ENCODE data around the gene ST8SIA5. TPM values are rescaled to one million over a fixed set of nuclear protein-coding genes. Genes with fewer than 3 reads are reported as not detected.

The ST8SIA5 gene
- total and polyA plus RNA-seq, 10 of the 15 experiments (the other 5 are each of a cell fraction or from before 2014, with no cell fraction given) = 0.02 to 0.32 (median 0.12) TPM; not detected in 1

GRCh38 chr18:46719388-46719787 lies 37.5 kb downstream of the ST8SIA5 start:
- BruUV-seq (replicated peaks) = no TSS peak
- FAIRE-seq (no peak), ATAC-seq (no peak), DNase-seq (ENCODE audit: low read depth, low spot score) (no peak)
- Histone ChIP-seq H3K9ac (ENCODE audit: control insufficient read depth, insufficient read depth, low read length) (no peak overlapping the region), H3K9me3 (replicated peaks; ENCODE audit: control insufficient read depth, insufficient read depth, low read length) (no peaks in the 10 kb centered on the region), H3K36me3 (ENCODE audit: control insufficient read depth in 2 of 2, insufficient read depth in 2 of 2, low read length in 1 of 2) (no peaks in the 10 kb centered on the region), H3K4me2 (ENCODE audit: control insufficient read depth, insufficient read depth) (no peak overlapping the region), H3K4me3 (no peak overlapping the region), H4K20me1 (ENCODE audit: control insufficient read depth, insufficient read depth) (no peaks in the 10 kb centered on the region), H3K79me2 (ENCODE audit: control insufficient read depth, insufficient read depth, low read length) (no peaks in the 10 kb centered on the region), H3K27ac (ENCODE audit: control insufficient read depth, insufficient read depth) (no peak overlapping the region), H3K27me3 (replicated peaks in 1 of 2; ENCODE audit: control insufficient read depth in 2 of 2, insufficient read depth in 2 of 2, low read length in 1 of 2) (peaks cover 0 to 2% of the 10 kb centered on the region in 2 experiments; a peak in 1 of 4 replicates), H3K4me1 (ENCODE audit: control insufficient read depth, insufficient read depth, low read length) (no peaks in the 10 kb centered on the region), H2AFZ (ENCODE audit: control insufficient read depth, low read depth, low read length) (no peak overlapping the region)
- intact Hi-C loops (cut with micrococcal nuclease; ENCODE audit: unreplicated experiment) (no loop called here), in situ Hi-C loops (cut with MboI) (no loop called here)
- TF ChIP-seq SKIL (IDR thresholded peaks at IDR 0.05; ENCODE audit: low read depth, poor library complexity, severe bottlenecking) (no peak), LARP7 (IDR thresholded peaks at IDR 0.05) (no peak), ESRRA (IDR thresholded peaks at IDR 0.05; ENCODE audit: low read length) (no peak), SMAD5 (IDR thresholded peaks at IDR 0.05; ENCODE audit: low read depth) (no peak), TBL1XR1 (IDR thresholded peaks at IDR 0.05; ENCODE audit: low read depth, low read length) (no peak), BCL11A (IDR thresholded peaks at IDR 0.05; ENCODE audit: low read depth, low read length) (no peak), IRF4 (IDR thresholded peaks at IDR 0.05; ENCODE audit: low read depth, low read length) (no peak), STAT1 (conservative IDR thresholded peaks at IDR 0.05) (no peak), CHD2 (IDR thresholded peaks at IDR 0.05; ENCODE audit: borderline replicate concordance, low read depth, low read length) (no peak), CBX3 (IDR thresholded peaks at IDR 0.05; ENCODE audit: borderline replicate concordance, low read depth) (no peak), NFYA (IDR thresholded peaks at IDR 0.05; ENCODE audit: borderline replicate concordance, low read depth, low read length) (no peak), RELB (IDR thresholded peaks at IDR 0.05; ENCODE audit: low read depth) (no peak), POLR2A (IDR thresholded peaks at IDR 0.05; ENCODE audit: low read depth, low read length) (no peak), ATF3 (IDR thresholded peaks at IDR 0.05; ENCODE audit: borderline replicate concordance, extremely low read depth, low read depth, low read length) (no peak), RAD51 (IDR thresholded peaks at IDR 0.05) (no peak), ZNF384 (IDR thresholded peaks at IDR 0.05; ENCODE audit: borderline replicate concordance, low read depth, low read length) (no peak), NBN (IDR thresholded peaks at IDR 0.05) (no peak), BHLHE40 (IDR thresholded peaks at IDR 0.05; ENCODE audit: borderline replicate concordance in 1 of 2, low read depth in 2 of 2, low read length in 1 of 2) (no peak), RBBP5 (conservative IDR thresholded peaks at IDR 0.05) (no peak)
- TF ChIP-seq, protein P1, sequence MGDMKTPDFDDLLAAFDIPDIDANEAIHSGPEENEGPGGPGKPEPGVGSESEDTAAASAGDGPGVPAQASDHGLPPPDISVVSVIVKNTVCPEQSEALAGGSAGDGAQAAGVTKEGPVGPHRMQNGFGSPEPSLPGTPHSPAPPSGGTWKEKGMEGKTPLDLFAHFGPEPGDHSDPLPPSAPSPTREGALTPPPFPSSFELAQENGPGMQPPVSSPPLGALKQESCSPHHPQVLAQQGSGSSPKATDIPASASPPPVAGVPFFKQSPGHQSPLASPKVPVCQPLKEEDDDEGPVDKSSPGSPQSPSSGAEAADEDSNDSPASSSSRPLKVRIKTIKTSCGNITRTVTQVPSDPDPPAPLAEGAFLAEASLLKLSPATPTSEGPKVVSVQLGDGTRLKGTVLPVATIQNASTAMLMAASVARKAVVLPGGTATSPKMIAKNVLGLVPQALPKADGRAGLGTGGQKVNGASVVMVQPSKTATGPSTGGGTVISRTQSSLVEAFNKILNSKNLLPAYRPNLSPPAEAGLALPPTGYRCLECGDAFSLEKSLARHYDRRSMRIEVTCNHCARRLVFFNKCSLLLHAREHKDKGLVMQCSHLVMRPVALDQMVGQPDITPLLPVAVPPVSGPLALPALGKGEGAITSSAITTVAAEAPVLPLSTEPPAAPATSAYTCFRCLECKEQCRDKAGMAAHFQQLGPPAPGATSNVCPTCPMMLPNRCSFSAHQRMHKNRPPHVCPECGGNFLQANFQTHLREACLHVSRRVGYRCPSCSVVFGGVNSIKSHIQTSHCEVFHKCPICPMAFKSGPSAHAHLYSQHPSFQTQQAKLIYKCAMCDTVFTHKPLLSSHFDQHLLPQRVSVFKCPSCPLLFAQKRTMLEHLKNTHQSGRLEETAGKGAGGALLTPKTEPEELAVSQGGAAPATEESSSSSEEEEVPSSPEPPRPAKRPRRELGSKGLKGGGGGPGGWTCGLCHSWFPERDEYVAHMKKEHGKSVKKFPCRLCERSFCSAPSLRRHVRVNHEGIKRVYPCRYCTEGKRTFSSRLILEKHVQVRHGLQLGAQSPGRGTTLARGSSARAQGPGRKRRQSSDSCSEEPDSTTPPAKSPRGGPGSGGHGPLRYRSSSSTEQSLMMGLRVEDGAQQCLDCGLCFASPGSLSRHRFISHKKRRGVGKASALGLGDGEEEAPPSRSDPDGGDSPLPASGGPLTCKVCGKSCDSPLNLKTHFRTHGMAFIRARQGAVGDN (IDR thresholded peaks at IDR 0.05) = no peak
- SMC1A ChIA-PET (ENCODE audit: uncharacterized antibody, unreplicated experiment) = no interaction called here
- CTCF ChIA-PET = interaction anchor here (1.1 kb wide), 1 partner anchor 13 kb away, joined by 3 read pairs; no protein-coding TSS in a partner anchor
- RAD21 ChIA-PET (ENCODE audit: unreplicated experiment) = no interaction called here
- WGBS (ENCODE audit: insufficient coverage, insufficient replicate concordance, low lambda C conversion rate, missing lambda C conversion rate) = 60% methylated on average over 5 of the region's 5 CpGs
- POLR2A ChIA-PET = no interaction called here
